Measurements from ENCODE around the gene TMEM178A.

DNA sequence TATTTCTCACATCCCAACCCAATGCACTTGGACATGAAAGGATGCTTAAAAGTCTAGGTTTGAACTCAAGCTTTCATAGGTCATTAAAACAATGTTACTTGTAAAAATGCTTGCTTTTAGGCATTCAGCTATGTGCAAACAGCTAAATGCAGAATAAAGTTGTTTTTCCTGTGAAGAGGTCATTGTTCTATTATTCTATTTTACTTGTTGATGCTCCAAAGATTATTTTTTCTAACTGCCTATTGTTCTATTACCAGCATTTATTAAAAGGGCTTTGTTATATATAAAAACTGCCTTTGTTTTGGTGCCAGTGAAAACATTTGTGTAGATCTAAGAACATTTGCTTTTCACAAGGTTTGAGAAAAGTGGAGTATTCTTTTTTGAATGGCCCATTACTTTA, 49.4 kb downstream of the TMEM178A start:
- no peak for TF ChIP-seq CTCF (IDR thresholded peaks at IDR 0.05)
- no peak for TF ChIP-seq EZH2 (IDR thresholded peaks at IDR 0.05; ENCODE audit: borderline replicate concordance, insufficient read depth, low read depth, low read length, poor library complexity, severe bottlenecking)

Measured in B cell (primary cell).